HG03159 (cell line): ENCODE data around the gene RTN4IP1.
A peak's percentile ranks its signal among the peaks of the same experiment; 100 is the strongest.
"Not testable (repeated sequence)": the region's sequence is repeated elsewhere in the genome, so short reads cannot be mapped to it uniquely, and the experiment has no call there.

Experiments used
- ATAC-seq: cut with Tn5 transposase; IDR thresholded peaks from one replicate; pipeline ENCODE4 v1.9.1; 2021; ENCODE audit warnings: mild to moderate bottlenecking, moderate library complexity; ENCODE audit not compliant: unreplicated experiment

Gene RTN4IP1

GRCh38 chr6:106628658-106629102 lies 618 bp downstream of the RTN4IP1 start:
- ATAC-seq = no peak

- not testable (repeated sequence) for ATAC-seq
These were observed 1.5 kb downstream of the RTN4IP1 start for GRCh38 chr6:106627760-106628159.

GRCh38 chr6:106626485-106626884 lies 2.8 kb downstream of the RTN4IP1 start:
- ATAC-seq = peak; percentile 27

- ATAC-seq = no peak
These were observed 6.3 kb downstream of the RTN4IP1 start for GRCh38 chr6:106623039-106623438.

GRCh38 chr6:106622412-106622811 lies 6.9 kb downstream of the RTN4IP1 start:
- ATAC-seq = no peak

- no peak for ATAC-seq
These were observed 8.2 kb downstream of the RTN4IP1 start for GRCh38 chr6:106620931-106621672.

- ATAC-seq = no peak
These were observed 10.1 kb downstream of the RTN4IP1 start for GRCh38 chr6:106619223-106619622.

- no peak for ATAC-seq
These were observed 11.0 kb downstream of the RTN4IP1 start for GRCh38 chr6:106618324-106618723.

GRCh38 chr6:106617857-106618256 lies 11.4 kb downstream of the RTN4IP1 start:
- no peak for ATAC-seq

GRCh38 chr6:106617302-106617701 lies 12.0 kb downstream of the RTN4IP1 start:
- ATAC-seq = no peak

- no peak for ATAC-seq
These were observed 14.6 kb downstream of the RTN4IP1 start for GRCh38 chr6:106614592-106615257.

GRCh38 chr6:106614166-106614565 lies 15.1 kb downstream of the RTN4IP1 start:
- ATAC-seq = no peak

GRCh38 chr6:106613590-106613989 lies 15.7 kb downstream of the RTN4IP1 start:
- ATAC-seq = no peak

- no peak for ATAC-seq
These were observed 16.5 kb downstream of the RTN4IP1 start for GRCh38 chr6:106612671-106613416.

- ATAC-seq = no peak
These were observed 18.3 kb downstream of the RTN4IP1 start for GRCh38 chr6:106611030-106611429.

- ATAC-seq = no peak
These were observed 19.6 kb downstream of the RTN4IP1 start for GRCh38 chr6:106609699-106610098.

- no peak for ATAC-seq
These were observed 21.1 kb downstream of the RTN4IP1 start for GRCh38 chr6:106608080-106608668.

- no peak for ATAC-seq
These were observed 29.0 kb downstream of the RTN4IP1 start for GRCh38 chr6:106600329-106600728.

GRCh38 chr6:106599440-106599839 lies 29.9 kb downstream of the RTN4IP1 start:
- no peak for ATAC-seq

GRCh38 chr6:106591111-106591825 lies 38.0 kb downstream of the RTN4IP1 start:
- ATAC-seq = no peak

- not testable (repeated sequence) for ATAC-seq
These were observed 40.4 kb downstream of the RTN4IP1 start for GRCh38 chr6:106588937-106589336.
